ENCODE results near the gene TMEM220. TPM values are rescaled to one million over a fixed set of nuclear protein-coding genes. Genes with fewer than 3 reads are reported as not detected.

Gene TMEM220
- total RNA-seq, 4 donors from 2014 or later = 4.5 to 12.1 (median 9.4) TPM

DNA sequence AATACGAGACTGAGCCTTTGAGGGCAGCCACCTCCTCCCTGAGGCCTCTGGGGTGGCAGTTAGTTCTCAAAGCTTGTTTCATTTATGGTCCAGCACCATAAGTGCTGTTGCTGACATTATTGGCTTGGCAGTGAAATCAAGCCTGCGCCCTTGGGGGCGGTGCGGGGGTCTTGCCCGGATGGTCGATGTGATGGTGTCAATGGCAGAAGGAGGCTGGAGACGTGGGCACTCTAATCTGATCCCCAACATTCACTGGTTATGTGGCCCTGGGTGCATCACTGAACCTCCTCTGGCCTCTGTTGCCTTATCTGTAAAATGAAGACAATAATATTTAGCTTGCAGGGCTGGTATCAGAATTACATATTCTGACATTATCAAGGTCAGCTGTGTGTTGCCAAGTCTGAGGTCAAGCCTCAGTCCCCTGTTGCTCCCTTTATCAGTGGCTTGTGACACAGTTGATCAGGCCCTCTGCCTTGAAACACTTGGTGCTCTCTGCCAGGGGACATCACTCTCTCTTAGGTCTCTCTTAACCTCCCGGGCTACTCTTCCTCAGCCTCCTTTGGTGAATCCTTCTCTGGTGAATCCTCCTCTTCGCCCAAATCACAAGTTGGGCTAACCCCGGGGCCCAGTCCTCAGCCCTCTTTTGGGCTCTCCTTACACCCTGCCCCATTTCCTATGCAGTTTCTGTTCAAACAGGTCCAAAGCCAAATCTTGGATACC, 11.8 kb upstream of the TMEM220 start:
- no peaks in the 10 kb centered on the region for H3K27me3 ChIP-seq
- 90% methylated on average over 10 of the region's 10 CpGs for WGBS
- no peak for TF ChIP-seq POLR2AphosphoS5 (IDR thresholded peaks at IDR 0.05)
- TF ChIP-seq CTCF (IDR thresholded peaks at IDR 0.05) = no peak
- no peak for TF ChIP-seq EP300 (IDR thresholded peaks at IDR 0.05)
- TF ChIP-seq POLR2A (IDR thresholded peaks at IDR 0.05) = no peak
- peaks cover 30% of the 10 kb centered on the region for H3K4me1 ChIP-seq
- H3K27ac ChIP-seq = no peak overlapping the region
- no peak overlapping the region for H3K4me3 ChIP-seq
- H3K36me3 ChIP-seq = no peaks in the 10 kb centered on the region
- DNase-seq (ENCODE audit: low spot score in 2 of 2) = no peak
- no peaks in the 10 kb centered on the region for H3K9me3 ChIP-seq

- WGBS = 85% methylated on average over 5 of the region's 5 CpGs
- TF ChIP-seq POLR2AphosphoS5 (IDR thresholded peaks at IDR 0.05) = no peak
- TF ChIP-seq CTCF (IDR thresholded peaks at IDR 0.05) = no peak
- no peak for TF ChIP-seq EP300 (IDR thresholded peaks at IDR 0.05)
- TF ChIP-seq POLR2A (IDR thresholded peaks at IDR 0.05) = no peak
- Histone ChIP-seq H3K4me1 (peaks cover 18% of the 10 kb centered on the region), H3K9me3 (no peaks in the 10 kb centered on the region), H3K4me3 (no peak overlapping the region), H3K27ac (no peak overlapping the region), H3K27me3 (no peaks in the 10 kb centered on the region), H3K36me3 (no peaks in the 10 kb centered on the region)
- DNase-seq (ENCODE audit: low spot score in 2 of 2) = no peak
Measured at GRCh38 chr17:10739386-10739785, 9.6 kb upstream of the TMEM220 start.

- WGBS = 50% methylated on average over 5 of the region's 5 CpGs
- Histone ChIP-seq H3K9me3 (no peaks in the 10 kb centered on the region), H3K4me1 (peaks cover 14% of the 10 kb centered on the region), H3K27me3 (no peaks in the 10 kb centered on the region), H3K4me3 (no peak overlapping the region), H3K27ac (no peak overlapping the region), H3K36me3 (no peaks in the 10 kb centered on the region)
- TF ChIP-seq EP300 (IDR thresholded peaks at IDR 0.05) = no peak
- no peak for TF ChIP-seq POLR2AphosphoS5 (IDR thresholded peaks at IDR 0.05)
- TF ChIP-seq CTCF (IDR thresholded peaks at IDR 0.05) = no peak
- TF ChIP-seq POLR2A (IDR thresholded peaks at IDR 0.05) = no peak
- peak in 1 of 2 donors; percentile 58 for DNase-seq (ENCODE audit: low spot score in 2 of 2)
Measured at GRCh38 chr17:10738521-10739258, 8.9 kb upstream of the TMEM220 start.

GRCh38 chr17:10737736-10738135, 7.9 kb upstream of the TMEM220 start:
- H3K27ac ChIP-seq = no peak overlapping the region
- DNase-seq (ENCODE audit: low spot score in 2 of 2) = no peak
- H3K9me3 ChIP-seq = no peaks in the 10 kb centered on the region
- TF ChIP-seq POLR2A (IDR thresholded peaks at IDR 0.05) (no peak), POLR2AphosphoS5 (IDR thresholded peaks at IDR 0.05) (no peak)
- 85% methylated on average over 3 of the region's 3 CpGs for WGBS
- no peaks in the 10 kb centered on the region for H3K27me3 ChIP-seq
- H3K4me1 ChIP-seq = peaks cover 8% of the 10 kb centered on the region
- no peaks in the 10 kb centered on the region for H3K36me3 ChIP-seq
- no peak overlapping the region for H3K4me3 ChIP-seq

GRCh38 chr17:10737168-10737622, 7.4 kb upstream of the TMEM220 start:
- H3K36me3 ChIP-seq = no peaks in the 10 kb centered on the region
- H3K27ac ChIP-seq = no peak overlapping the region
- WGBS = 9% methylated on average over 6 of the region's 6 CpGs
- TF ChIP-seq POLR2A (IDR thresholded peaks at IDR 0.05) (no peak), CTCF (IDR thresholded peaks at IDR 0.05) (peak; percentile 63 to 67)
- no peaks in the 10 kb centered on the region for H3K27me3 ChIP-seq
- H3K9me3 ChIP-seq = no peaks in the 10 kb centered on the region
- H3K4me1 ChIP-seq = peaks cover 8% of the 10 kb centered on the region
- DNase-seq (ENCODE audit: low spot score in 2 of 2) = peak; percentile 83 to 84
- H3K4me3 ChIP-seq = no peak overlapping the region
